Psoas muscle (tissue), 8 donors: ENCODE data around the gene CTU2. TPM values are rescaled to one million over a fixed set of nuclear protein-coding genes. Genes with fewer than 3 reads are reported as not detected.

Source experiments
- ATAC-seq, 4 donors: fragments of 200-7000 bp; cut with Tn5 transposase; one replicate each; pipeline ENCODE4 v1.9.1; 2020; ENCODE audit warnings: moderate library complexity in 3 of 4, mild to moderate bottlenecking in 2 of 4
- DNase-seq, 2 donors: peaks; one replicate each; pipeline ENCODE4 v3.0.0-alpha.2; 2020
- H3K27ac ChIP-seq: fragments of 200-600 bp; one replicate; pipeline ENCODE4 v1.8.0; 2022
- H3K27me3 ChIP-seq, 3 donors: fragments of 200-600 bp in 1 of 3; one replicate each; pipeline versions ENCODE4 v1.6.1 to v1.8.0; 2013 to 2022; ENCODE audit warnings: low read length in 2 of 3, mild to moderate bottlenecking in 2 of 3, moderate library complexity in 1 of 3; ENCODE audit not compliant: insufficient read depth in 3 of 3
- H3K36me3 ChIP-seq, 2 donors: fragments of 200-600 bp in 1 of 2; one replicate each; pipeline versions ENCODE4 v1.6.1 to v1.8.0; 2013 to 2022; ENCODE audit warnings: low read depth in 1 of 2, mild to moderate bottlenecking in 1 of 2, moderate library complexity in 1 of 2; ENCODE audit not compliant: insufficient read depth in 1 of 2
- H3K4me1 ChIP-seq: fragments of 200-600 bp; one replicate; pipeline ENCODE4 v1.8.0; 2022
- H3K4me3 ChIP-seq: fragments of 200-600 bp; one replicate; pipeline ENCODE4 v1.8.0; 2022; ENCODE audit warnings: mild to moderate bottlenecking
- H3K9me3 ChIP-seq: fragments of 200-600 bp; one replicate; pipeline ENCODE4 v1.8.0; 2022
- WGBS, 3 donors: extraction: QIAGEN DNeasy Blood & Tissue Kit; methylation state at CpG; one replicate each; pipeline versions ENCODE4 v1.1.6 to v1.1.7; 2013; 5-methylcytosine and 5-hydroxymethylcytosine counted together
- intact Hi-C, 2 donors: fragments of 100-400 bp; cut with DNase I; formaldehyde crosslinking; loops; one replicate each; pipeline versions ENCODE4 v1.11.0 to v1.14.2; 2022
- polyA plus RNA-seq, 3 donors: library from polyadenylated mRNA; stranded (reverse); fragments of 200-250 nt; gene quantifications; one replicate each; pipeline ENCODE4 v1.2.3, GENCODE V29; 2013
- total RNA-seq, 4 donors: library from RNA; stranded (reverse); fragmentation: NEBNext Ultra II Directional in 2 of 4; extraction: Animal tissue kit (Norgen Biotek cat#: 25700) in 2 of 4; gene quantifications; one replicate each; pipeline versions ENCODE4 v1.2.1 to v1.2.4, GENCODE V29; 2021 to 2023
- TF ChIP-seq, protein P1 (sequence below): fragments of 200-600 bp; IDR thresholded peaks from one replicate; pipeline ENCODE4 v1.8.0; 2022; ENCODE audit warnings: antibody characterized with exemption
- donor health status: healthy with polysubstance abuse.
- donor health status: DM: no; HTN: no; CAD: no; lungs with moderate emphysema.
- donor health status: Bipolar disorder and iron deficiency.
- donor health status: healthy.
- donor health status: DM: yes; HTN: yes; CAD: no.
- donor health status: DM: no; HTN: no; CAD: no.
- donor health status: DM: no; HTN: no; CAD: no.
- donor health status: DM: yes; HTN: yes; CAD: no.

CTU2 gene
- total and polyA plus RNA-seq, 7 donors = 12.4 to 24.1 (median 20.2) TPM

DNA sequence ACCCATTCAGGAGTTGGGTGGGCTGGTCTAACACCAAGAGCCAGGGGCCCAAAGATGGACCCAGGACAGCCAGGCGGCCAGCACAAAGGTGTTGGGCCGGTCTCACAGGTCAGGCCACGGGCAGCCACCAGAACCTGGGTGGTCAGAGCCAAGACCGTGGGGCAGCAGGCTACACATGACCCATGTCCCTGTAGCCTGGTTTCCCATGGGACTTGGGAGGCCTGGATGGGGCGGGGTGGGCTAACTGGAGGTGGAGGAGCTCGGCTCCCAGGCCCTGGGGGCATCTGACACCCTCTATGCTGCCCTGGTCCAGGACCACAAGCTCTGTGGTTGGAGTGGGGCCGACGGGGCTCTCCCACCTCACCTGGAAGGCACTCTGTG lies 17.2 kb downstream of the CTU2 start:
- no peak for DNase-seq
- TF ChIP-seq, protein P1, sequence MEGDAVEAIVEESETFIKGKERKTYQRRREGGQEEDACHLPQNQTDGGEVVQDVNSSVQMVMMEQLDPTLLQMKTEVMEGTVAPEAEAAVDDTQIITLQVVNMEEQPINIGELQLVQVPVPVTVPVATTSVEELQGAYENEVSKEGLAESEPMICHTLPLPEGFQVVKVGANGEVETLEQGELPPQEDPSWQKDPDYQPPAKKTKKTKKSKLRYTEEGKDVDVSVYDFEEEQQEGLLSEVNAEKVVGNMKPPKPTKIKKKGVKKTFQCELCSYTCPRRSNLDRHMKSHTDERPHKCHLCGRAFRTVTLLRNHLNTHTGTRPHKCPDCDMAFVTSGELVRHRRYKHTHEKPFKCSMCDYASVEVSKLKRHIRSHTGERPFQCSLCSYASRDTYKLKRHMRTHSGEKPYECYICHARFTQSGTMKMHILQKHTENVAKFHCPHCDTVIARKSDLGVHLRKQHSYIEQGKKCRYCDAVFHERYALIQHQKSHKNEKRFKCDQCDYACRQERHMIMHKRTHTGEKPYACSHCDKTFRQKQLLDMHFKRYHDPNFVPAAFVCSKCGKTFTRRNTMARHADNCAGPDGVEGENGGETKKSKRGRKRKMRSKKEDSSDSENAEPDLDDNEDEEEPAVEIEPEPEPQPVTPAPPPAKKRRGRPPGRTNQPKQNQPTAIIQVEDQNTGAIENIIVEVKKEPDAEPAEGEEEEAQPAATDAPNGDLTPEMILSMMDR = no peak

DNA sequence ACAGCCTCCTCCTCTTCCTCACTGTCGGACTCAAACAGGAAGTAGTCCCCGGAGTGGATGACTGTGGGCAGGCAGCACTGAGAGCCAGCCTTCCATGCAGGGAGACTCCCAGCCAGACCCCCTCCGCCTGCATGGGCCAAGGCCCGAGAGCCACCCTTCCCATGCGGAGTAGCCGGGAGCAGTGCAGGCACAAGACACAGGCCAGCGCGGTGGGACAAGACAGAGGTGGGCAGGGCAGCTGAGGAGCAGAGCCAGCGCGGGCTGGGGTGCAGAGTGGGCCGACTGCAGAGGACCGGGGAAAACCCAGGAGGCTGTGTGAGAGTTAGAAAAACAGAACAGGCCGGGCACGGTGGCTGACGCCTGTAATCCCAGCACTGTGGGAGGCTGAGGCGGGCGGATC lies 17.6 kb downstream of the CTU2 start:
- ATAC-seq = no peak
- 89 to 95% (median 92%) methylated on average over 15 to 17 of the region's 17 CpGs for WGBS, 3 donors
- H3K36me3 ChIP-seq = peaks cover 0 to 60% of the 10 kb centered on the region in 2 donors

More for the DNA sequence above, 17.2 kb downstream of the CTU2 start:
- intact Hi-C loops = no loop called here
- no peak overlapping the region for H3K4me3 ChIP-seq
- H3K36me3 ChIP-seq = peaks cover 0 to 60% of the 10 kb centered on the region in 2 donors
- H3K4me1 ChIP-seq = no peaks in the 10 kb centered on the region
- 83 to 88% (median 85%) methylated on average over 8 of the region's 8 CpGs for WGBS, 3 donors
- H3K27me3 ChIP-seq = peaks cover 0 to 4% (median 2%) of the 10 kb centered on the region in 3 donors
- no peak for ATAC-seq
- H3K27ac ChIP-seq = no peak overlapping the region
- H3K9me3 ChIP-seq = no peaks in the 10 kb centered on the region

DNA sequence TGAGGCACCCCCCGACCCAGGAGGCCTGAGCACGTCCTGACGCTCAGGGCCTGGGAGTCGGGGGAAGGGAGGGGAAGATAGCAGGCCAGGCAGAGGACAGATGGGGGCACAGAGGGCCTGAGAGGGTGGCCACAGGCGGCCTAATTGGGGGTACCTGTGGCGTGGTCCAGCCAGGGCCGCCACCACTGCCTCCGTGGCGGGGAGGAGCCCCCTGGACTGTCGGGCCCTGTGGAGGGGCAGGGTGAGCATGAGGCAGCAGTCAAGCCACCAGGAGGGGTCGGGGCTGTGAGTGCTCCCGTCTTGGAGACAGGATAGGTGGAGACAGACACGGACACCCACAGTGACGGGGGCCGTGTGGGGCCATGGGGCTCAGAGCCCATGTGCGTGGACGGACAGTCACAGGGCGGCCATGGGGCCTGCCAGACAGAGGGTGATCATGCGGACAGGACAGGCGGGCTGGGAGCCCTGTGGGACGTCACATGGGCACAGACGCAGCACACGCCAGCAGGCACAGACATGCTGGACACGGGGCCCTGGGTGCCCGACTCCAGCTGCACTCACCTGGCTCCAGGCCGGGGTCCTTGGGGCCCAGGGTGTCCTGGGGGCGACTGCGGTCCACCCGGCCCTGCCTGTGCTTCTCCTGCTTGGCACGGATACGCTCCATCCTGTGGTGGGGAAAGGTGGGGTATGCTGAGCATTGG lies 18.7 kb downstream of the CTU2 start:
- no peak overlapping the region for H3K27ac ChIP-seq
- H3K9me3 ChIP-seq = no peaks in the 10 kb centered on the region
- peaks cover 0 to 4% (median 2%) of the 10 kb centered on the region in 3 donors for H3K27me3 ChIP-seq
- no peaks in the 10 kb centered on the region for H3K4me1 ChIP-seq
- intact Hi-C loops = no loop called here
- TF ChIP-seq, protein P1 = no peak
- ATAC-seq (peak in 3 of 4 donors; percentile 17 to 28 (median 26)), DNase-seq (no peak)
- peaks cover 0 to 54% of the 10 kb centered on the region in 2 donors for H3K36me3 ChIP-seq
- 82 to 86% (median 85%) methylated on average over 28 to 31 of the region's 31 CpGs for WGBS, 3 donors
- H3K4me3 ChIP-seq = no peak overlapping the region

More for the DNA sequence above, 17.6 kb downstream of the CTU2 start:
- no peaks in the 10 kb centered on the region for H3K4me1 ChIP-seq
- H3K4me3 ChIP-seq = no peak overlapping the region
- H3K9me3 ChIP-seq = no peaks in the 10 kb centered on the region
- TF ChIP-seq, protein P1 = no peak
- peaks cover 0 to 4% (median 2%) of the 10 kb centered on the region in 3 donors for H3K27me3 ChIP-seq
- no peak for DNase-seq
- H3K27ac ChIP-seq = no peak overlapping the region
- intact Hi-C loops = no loop called here

GRCh38 chr16:88725609-88726407 lies 19.5 kb downstream of the CTU2 start:
- WGBS, 3 donors = 72 to 77% (median 73%) methylated on average over 29 to 32 of the region's 32 CpGs
- no peak for DNase-seq
- H3K9me3 ChIP-seq = no peaks in the 10 kb centered on the region
- H3K27ac ChIP-seq = no peak overlapping the region
- H3K36me3 ChIP-seq = peaks cover 0 to 49% of the 10 kb centered on the region in 2 donors
- no peak overlapping the region for H3K4me3 ChIP-seq
- TF ChIP-seq, protein P1 = no peak
- H3K27me3 ChIP-seq = peaks cover 0 to 4% (median 2%) of the 10 kb centered on the region in 3 donors
- no peaks in the 10 kb centered on the region for H3K4me1 ChIP-seq
- intact Hi-C loops = no loop called here
- ATAC-seq = peak in 3 of 4 donors; percentile 11 to 24 (median 19)
